OCI-M2 (cell line): Measurements from ENCODE around the gene GCDH.

Source experiments
- DNase-seq: peaks from one replicate; lab custom pipeline; 2025; ENCODE audit not compliant: unreplicated experiment; lab: John Stamatoyannopoulos, UW

Gene GCDH

GRCh38 chr19:12938779-12939601 is 48.0 kb downstream of the GCDH start:
- no peak for DNase-seq

GRCh38 chr19:12939975-12940423 is 49.0 kb downstream of the GCDH start:
- no peak for DNase-seq

GRCh38 chr19:12940897-12941296 is 49.9 kb downstream of the GCDH start:
- DNase-seq: no peak

GRCh38 chr19:12943437-12944044 is 52.6 kb downstream of the GCDH start:
- no peak for DNase-seq

- no peak for DNase-seq
Observed at GRCh38 chr19:12944104-12944674, 53.2 kb downstream of the GCDH start.

- DNase-seq: no peak
Observed at GRCh38 chr19:12945479-12946091, 54.6 kb downstream of the GCDH start, which contains the start of gene RAD23A. RAD23A (plus strand) TSS chr19:12945862; CDS start chr19:12945949, 87 bp downstream.

GRCh38 chr19:12946092-12946721 is 55.2 kb downstream of the GCDH start:
- no peak for DNase-seq

- no peak for DNase-seq
Observed at GRCh38 chr19:12946731-12947496, 56.0 kb downstream of the GCDH start.

- no peak for DNase-seq
Observed at GRCh38 chr19:12947702-12948611, 57.0 kb downstream of the GCDH start.

- no peak for DNase-seq
Observed at GRCh38 chr19:12948612-12949362, 57.8 kb downstream of the GCDH start.
